ENCODE results near the gene PPP3CA. TPM values are rescaled to one million over a fixed set of nuclear protein-coding genes. Genes with fewer than 3 reads are reported as not detected.

PPP3CA gene
- total and polyA plus RNA-seq, 2 of the 13 experiments (the other 11 are each of a cell fraction or from before 2014, with no cell fraction given), result 4.8 to 13.2 TPM

GRCh38 chr4:101217353-101218031, 129.8 kb downstream of the PPP3CA start (continued):
- no peak for TF ChIP-seq ZNF275 (CRISPR knock-in tag; IDR thresholded peaks at IDR 0.05; ENCODE audit: borderline replicate concordance)
- TF ChIP-seq HCFC1 (IDR thresholded peaks at IDR 0.05; ENCODE audit: low read depth, low read length), result no peak
- TF ChIP-seq SSRP1 (CRISPR knock-in tag; IDR thresholded peaks at IDR 0.05), result no peak
- no peak for TF ChIP-seq E2F2 (CRISPR knock-in tag; IDR thresholded peaks at IDR 0.05; ENCODE audit: borderline replicate concordance)

- Histone ChIP-seq H3K9ac (ENCODE audit: insufficient read depth, low read depth, low read length) (no peak overlapping the region), H3K36me3 (replicated peaks in 1 of 2; ENCODE audit: control insufficient read depth in 1 of 2, insufficient read depth in 2 of 2, low read length in 2 of 2) (no peaks in the 10 kb centered on the region), H3K4me2 (ENCODE audit: low read depth, low read length) (no peak overlapping the region), H3K27ac (ENCODE audit: extremely low read length, insufficient read depth, low read length) (no peak overlapping the region), H3K79me2 (ENCODE audit: insufficient read depth, low read length) (peaks cover 6% of the 10 kb centered on the region), H3K27me3 (ENCODE audit: control insufficient read depth in 1 of 2, insufficient read depth in 2 of 2, low read length in 2 of 2) (no peaks in the 10 kb centered on the region), H4K20me1 (ENCODE audit: insufficient read depth, low read length) (no peaks in the 10 kb centered on the region), H3K4me1 (ENCODE audit: insufficient read depth, low read length) (peaks cover 10% of the 10 kb centered on the region), H3K4me3 (replicated peaks in 1 of 3; ENCODE audit: insufficient read depth in 1 of 3, low read depth in 2 of 3, low read length in 3 of 3) (no peak overlapping the region), H2AFZ (ENCODE audit: low read length) (no peak overlapping the region), H3K9me3 (ENCODE audit: low read length) (no peaks in the 10 kb centered on the region)
- ATAC-seq, result no peak
- intact Hi-C loops (cut with micrococcal nuclease; ENCODE audit: unreplicated experiment) (no loop called here), in situ Hi-C loops (cut with HindIII; ENCODE audit: extremely low pct_ligation_motif_present, low pct_unique_long_range_greater_than_20kb) (no loop called here)
- DNase-seq (ENCODE audit: low spot score), result peak; percentile 55
- ChIA-PET CTCF (ENCODE audit: low intra/inter-chr PET ratio, low total read pairs) (no interaction called here), POLR2A (no interaction called here)
- FAIRE-seq, result no peak
- no TSS peak for BruUV-seq (replicated peaks)
- TF ChIP-seq ZNF142 (CRISPR knock-in tag; IDR thresholded peaks at IDR 0.05) (no peak), EP300 (IDR thresholded peaks at IDR 0.05; ENCODE audit: low read depth in 2 of 2, low read length in 2 of 2) (0 out of 4 replicates have a peak, but pooled peaks of 1 of the 2 experiments have one; percentile 13), EP300 (CRISPR knock-in tag; IDR thresholded peaks at IDR 0.05; ENCODE audit: borderline replicate concordance) (no peak), ZSCAN25 (CRISPR knock-in tag; IDR thresholded peaks at IDR 0.05) (no peak), ZNF446 (CRISPR knock-in tag; IDR thresholded peaks at IDR 0.05) (no peak), E2F1 (CRISPR knock-in tag; IDR thresholded peaks at IDR 0.05) (no peak), NCOA1 (CRISPR knock-in tag; IDR thresholded peaks at IDR 0.05) (no peak), ZNF543 (CRISPR knock-in tag; IDR thresholded peaks at IDR 0.05) (no peak), FOSL2 (CRISPR knock-in tag; IDR thresholded peaks at IDR 0.05) (peak; percentile 64), PHF5A (CRISPR knock-in tag; IDR thresholded peaks at IDR 0.05; ENCODE audit: low read depth, unreplicated experiment) (no peak)
These were observed 136.2 kb downstream of the PPP3CA start for GRCh38 chr4:101211146-101211553.
